Adipose tissue (tissue), 3 donors: Measurements from ENCODE around the gene RGS6. TPM values are rescaled to one million over a fixed set of nuclear protein-coding genes. Genes with fewer than 3 reads are reported as not detected.

ENCODE experiments used
- H3K27ac ChIP-seq: one replicate; pipeline ENCODE4 v1.5.1; 2013; ENCODE audit warnings: low read depth, low read length
- WGBS, 3 donors: extraction: QIAGEN DNeasy Blood & Tissue Kit; methylation state at CpG; one replicate each; pipeline ENCODE4 v1.1.7; 2013; 5-methylcytosine and 5-hydroxymethylcytosine counted together
- polyA plus RNA-seq, 3 donors: library from polyadenylated mRNA; stranded (reverse); fragments of 200-250 nt; gene quantifications; one replicate each; pipeline ENCODE4 v1.2.3, GENCODE V29; 2013
- donor health status: healthy with polysubstance abuse.
- donor health status: Bipolar disorder and iron deficiency.
- donor health status: healthy.

RGS6 gene
- polyA plus RNA-seq, 3 donors, result 0.79 to 1.9 (median 1.6) TPM

DNA sequence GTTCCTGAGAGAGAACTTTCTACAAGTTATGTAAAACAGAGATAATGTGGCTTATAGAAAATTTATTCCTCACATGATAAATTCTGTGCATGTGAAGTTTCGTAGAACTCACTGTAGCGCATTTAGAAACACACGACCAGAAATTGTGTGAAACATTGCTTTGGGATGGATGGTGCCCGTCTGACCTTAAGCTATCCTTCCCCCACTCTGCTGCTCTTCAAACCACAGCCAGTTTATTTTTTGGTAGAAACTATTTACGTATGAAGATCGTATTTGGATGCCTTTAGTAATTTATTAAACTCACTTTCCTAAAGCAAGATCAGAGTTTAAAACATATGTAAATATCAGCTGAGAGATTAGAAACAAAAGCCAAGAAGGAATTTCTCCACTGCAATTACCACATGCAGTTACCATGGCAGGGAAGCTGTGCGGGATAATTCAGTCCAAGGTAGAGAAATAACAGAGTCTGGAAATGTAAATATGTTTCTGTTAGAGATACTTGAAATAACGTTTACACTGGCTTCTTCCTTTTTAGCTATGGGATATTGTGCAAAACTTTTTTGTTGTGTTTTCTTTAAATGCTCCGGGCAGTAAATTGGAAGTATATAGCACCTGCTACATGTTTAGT, 382.7 kb downstream of the RGS6 start:
- no peak overlapping the region for H3K27ac ChIP-seq

DNA sequence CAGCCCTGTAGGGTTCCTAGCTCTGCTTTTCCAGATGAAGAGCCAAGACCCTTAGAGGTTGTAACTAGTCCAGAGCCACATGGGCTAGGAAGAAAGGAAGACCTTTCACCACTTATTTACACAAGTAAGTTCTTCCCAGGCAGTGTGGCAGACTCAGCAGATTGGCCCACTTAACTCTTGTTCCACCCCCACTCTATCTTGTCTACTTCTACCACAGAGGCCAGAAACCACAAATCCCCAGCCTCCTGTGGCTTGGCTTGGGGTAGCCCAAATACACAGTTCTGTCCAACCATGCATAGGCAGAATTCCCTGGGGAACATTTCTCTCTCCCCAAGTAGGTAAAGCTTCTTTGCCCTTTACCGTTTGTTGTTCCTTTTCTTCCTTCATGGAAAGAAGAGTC, 383.5 kb downstream of the RGS6 start:
- 63 to 91% (median 78%) methylated on average over 1 of the region's 1 CpG for WGBS, 3 donors
- no peak overlapping the region for H3K27ac ChIP-seq

More for the DNA sequence above, 382.7 kb downstream of the RGS6 start:
- 35 to 62% (median 59%) methylated on average over 9 of the region's 9 CpGs for WGBS, 3 donors

DNA sequence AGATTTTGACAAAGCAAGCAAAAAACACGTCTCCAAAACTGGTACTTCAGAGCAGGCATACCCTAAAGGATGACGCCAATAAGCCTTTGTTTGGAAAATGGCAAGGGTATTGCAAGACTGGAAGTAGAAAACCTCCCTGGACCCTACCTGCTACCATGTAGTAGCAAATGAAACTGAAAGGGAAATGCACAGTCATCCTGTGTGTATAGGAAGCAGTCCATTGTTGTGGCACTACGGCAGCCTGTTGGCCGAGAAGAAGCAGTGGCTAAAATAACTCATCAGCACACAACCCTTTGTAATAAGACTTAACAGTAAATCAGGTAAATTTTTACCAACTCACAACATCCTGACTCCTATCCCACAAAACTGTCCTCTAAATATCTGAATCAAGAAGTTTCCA, 386.4 kb downstream of the RGS6 start:
- WGBS, 3 donors, result 58 to 80% (median 62%) methylated on average over 4 of the region's 4 CpGs

GRCh38 chr14:72332046-72332445, 399.8 kb downstream of the RGS6 start:
- 2 to 5% (median 4%) methylated on average over 6 of the region's 6 CpGs for WGBS, 3 donors
- no peak overlapping the region for H3K27ac ChIP-seq

More for the DNA sequence above, 386.4 kb downstream of the RGS6 start:
- H3K27ac ChIP-seq, result no peak overlapping the region

GRCh38 chr14:72332871-72333270, 400.6 kb downstream of the RGS6 start:
- 52 to 86% (median 84%) methylated on average over 5 of the region's 5 CpGs for WGBS, 3 donors
- no peak overlapping the region for H3K27ac ChIP-seq

DNA sequence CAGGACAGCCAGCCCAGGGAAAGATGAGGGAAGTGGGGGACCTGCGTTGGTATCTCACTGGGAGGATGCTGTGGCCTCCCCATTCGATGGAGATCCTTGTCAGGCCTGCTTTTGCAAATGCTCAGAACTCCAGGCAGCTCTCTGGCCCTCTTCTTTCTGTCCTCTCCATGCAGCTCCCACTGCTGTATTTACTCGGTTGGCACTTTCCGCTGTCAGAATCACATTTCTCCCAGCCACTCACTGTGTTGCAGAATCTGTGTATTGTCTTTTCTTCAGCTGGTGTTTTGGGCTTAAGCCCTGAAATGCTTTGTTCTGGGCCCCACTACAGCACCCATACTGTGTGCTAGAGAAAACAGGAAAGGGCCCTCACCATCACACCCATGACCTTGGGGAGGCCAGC, 401.1 kb downstream of the RGS6 start:
- 41 to 76% (median 73%) methylated on average over 3 to 4 of the region's 4 CpGs for WGBS, 3 donors
- H3K27ac ChIP-seq, result no peak overlapping the region

GRCh38 chr14:72336311-72336980, 404.2 kb downstream of the RGS6 start:
- WGBS, 3 donors, result 65 to 86% (median 76%) methylated on average over 4 of the region's 4 CpGs
- no peak overlapping the region for H3K27ac ChIP-seq

GRCh38 chr14:72341237-72341636, 409.0 kb downstream of the RGS6 start:
- H3K27ac ChIP-seq, result no peak overlapping the region
- 62 to 83% (median 77%) methylated on average over 1 of the region's 1 CpG for WGBS, 3 donors

GRCh38 chr14:72341686-72342085, 409.5 kb downstream of the RGS6 start:
- no peak overlapping the region for H3K27ac ChIP-seq
- WGBS, 3 donors, result 78 to 92% (median 85%) methylated on average over 2 of the region's 2 CpGs

DNA sequence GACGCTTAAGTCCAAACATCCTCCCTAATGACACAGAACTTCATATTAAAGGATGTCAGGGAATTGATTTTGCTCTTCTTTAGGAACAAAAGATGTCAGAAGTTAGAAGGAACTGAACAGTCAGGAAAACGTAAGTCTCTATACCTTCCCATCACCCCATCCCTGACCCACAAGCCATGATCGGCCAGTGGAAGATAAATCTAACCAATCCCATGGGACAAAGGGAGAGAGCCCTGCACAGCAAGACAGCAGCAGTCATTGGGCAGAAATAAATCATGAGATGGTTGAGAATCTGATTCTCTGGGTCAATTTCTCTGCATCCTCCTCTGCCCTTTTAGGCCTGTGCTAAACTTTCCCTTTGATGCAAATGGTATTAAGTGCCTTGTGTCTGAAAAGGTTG, 414.9 kb downstream of the RGS6 start:
- whole genome bisulfite sequencing, 3 donors, result 48 to 79% (median 69%) methylated on average over 3 of the region's 3 CpGs
- H3K27ac ChIP-seq, result no peak overlapping the region

GRCh38 chr14:72350215-72350614, 418.0 kb downstream of the RGS6 start:
- WGBS, 3 donors, result 88 to 97% (median 90%) methylated on average over 1 of the region's 1 CpG
- H3K27ac ChIP-seq, result no peak overlapping the region

DNA sequence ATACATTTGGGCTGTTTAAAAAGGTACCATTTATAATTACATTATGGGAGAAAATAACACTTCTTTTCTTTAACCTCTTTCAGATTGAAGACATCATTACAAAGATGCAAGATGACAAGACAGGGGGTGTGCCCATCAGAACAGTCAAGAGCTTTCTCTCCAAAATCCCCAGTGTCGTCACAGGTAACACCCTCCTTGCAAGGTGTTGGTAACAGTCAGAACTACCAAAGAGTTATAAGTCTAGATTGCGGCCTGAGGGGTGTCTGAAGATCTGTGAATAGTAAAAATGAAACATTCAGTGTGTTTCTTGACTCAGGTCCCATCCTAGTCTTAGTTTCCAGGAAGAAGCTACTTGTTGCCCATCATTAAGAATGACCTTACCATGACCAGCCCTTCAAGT, 419.8 kb downstream of the RGS6 start:
- H3K27ac ChIP-seq, result no peak overlapping the region
- WGBS, 3 donors, result 79 to 93% (median 87%) methylated on average over 2 of the region's 2 CpGs

- 34 to 85% (median 82%) methylated on average over 3 of the region's 3 CpGs for WGBS, 3 donors
- H3K27ac ChIP-seq, result no peak overlapping the region
Measured at GRCh38 chr14:72366619-72367018, 434.4 kb downstream of the RGS6 start.

DNA sequence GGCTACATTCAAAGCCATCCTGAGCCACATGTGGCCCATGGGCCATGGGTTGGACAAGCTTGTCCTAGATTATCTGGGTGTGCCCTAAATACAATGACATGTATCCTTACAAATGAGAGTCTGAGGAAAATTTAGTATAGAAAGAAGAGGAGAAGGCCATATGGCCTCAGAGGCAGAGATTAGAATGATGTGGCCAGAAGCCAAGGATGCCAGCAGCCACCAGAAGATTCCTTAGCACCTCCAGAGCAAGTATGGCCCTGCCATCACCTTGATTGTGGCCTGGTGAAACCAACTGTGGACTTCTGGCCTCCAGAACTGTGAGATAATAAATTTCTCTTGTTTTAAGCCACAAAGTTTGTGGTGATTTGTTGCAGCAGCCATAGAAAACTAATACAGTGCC, 436.9 kb downstream of the RGS6 start:
- H3K27ac ChIP-seq, result no peak overlapping the region

DNA sequence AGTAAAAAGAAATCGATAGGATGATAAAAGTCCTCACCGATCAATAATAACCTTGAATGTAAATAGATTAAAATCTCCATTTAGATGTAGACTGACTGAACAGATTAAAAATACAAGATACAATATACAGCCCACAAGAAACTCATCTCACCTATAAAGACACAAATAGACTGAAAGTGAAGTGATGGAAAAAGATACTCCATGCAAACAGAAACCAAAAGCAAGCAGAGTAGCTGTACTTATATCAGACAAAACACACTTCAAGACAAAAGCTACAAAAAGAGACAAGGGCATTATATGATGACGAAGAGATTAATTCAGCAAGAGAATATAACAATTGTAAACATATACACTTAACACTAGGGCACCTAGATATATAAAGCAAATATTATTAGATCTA, 444.8 kb downstream of the RGS6 start:
- H3K27ac ChIP-seq, result no peak overlapping the region
- WGBS, 3 donors, result 57 to 64% (median 63%) methylated on average over 3 of the region's 3 CpGs

DNA sequence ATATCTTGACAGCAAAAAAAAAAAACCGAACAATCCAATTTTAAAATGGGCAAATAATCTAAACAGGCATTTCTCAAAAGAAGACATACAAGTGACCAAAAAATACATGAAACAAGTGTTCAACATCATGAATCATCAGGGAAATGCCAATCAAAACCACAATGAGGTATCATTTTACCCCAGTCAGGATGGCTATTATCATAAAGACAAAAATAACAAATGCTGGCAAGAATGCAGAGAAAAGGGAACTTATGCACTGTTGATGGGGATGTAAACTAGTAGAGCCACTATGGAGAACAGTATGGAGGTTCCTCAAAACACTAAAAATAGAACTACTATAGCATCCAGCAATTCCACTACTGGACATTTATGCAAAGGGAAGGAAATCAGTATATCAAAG, 448.2 kb downstream of the RGS6 start:
- no peak overlapping the region for H3K27ac ChIP-seq
- WGBS, 3 donors, result 77 to 97% (median 97%) methylated on average over 1 of the region's 1 CpG

GRCh38 chr14:72383865-72384264, 451.6 kb downstream of the RGS6 start:
- H3K27ac ChIP-seq, result no peak overlapping the region

GRCh38 chr14:72387726-72388125, 455.5 kb downstream of the RGS6 start:
- WGBS, 3 donors, result 58 to 82% (median 63%) methylated on average over 3 of the region's 3 CpGs
- no peak overlapping the region for H3K27ac ChIP-seq

More at GRCh38 chr14:72383865-72384264, 451.6 kb downstream of the RGS6 start:
- WGBS, 3 donors, result 48 to 76% (median 69%) methylated on average over 5 of the region's 5 CpGs

DNA sequence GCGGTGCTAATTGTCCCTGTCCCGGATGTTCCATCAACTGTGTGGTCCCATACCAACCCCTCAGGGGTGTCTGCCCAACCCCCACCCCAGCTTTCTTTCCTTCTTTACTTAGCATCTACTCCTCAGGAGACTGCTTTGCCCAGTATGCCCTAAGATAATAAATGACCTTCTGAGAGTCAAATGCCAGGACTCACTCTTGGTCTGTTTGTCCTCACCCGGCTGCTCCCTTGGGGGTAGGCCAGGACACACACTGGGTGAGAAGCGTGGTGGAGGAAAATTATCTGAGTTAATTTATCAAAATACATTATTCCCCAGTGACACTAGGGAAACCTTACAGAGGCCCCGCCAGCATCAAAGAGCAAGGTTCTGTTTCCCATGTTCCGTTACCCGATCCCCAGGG, 457.0 kb downstream of the RGS6 start:
- no peak overlapping the region for H3K27ac ChIP-seq
- WGBS, 3 donors, result 60 to 86% (median 85%) methylated on average over 7 of the region's 7 CpGs

- no peak overlapping the region for H3K27ac ChIP-seq
- WGBS, 3 donors, result 44 to 59% (median 46%) methylated on average over 4 of the region's 4 CpGs
Measured at GRCh38 chr14:72401101-72401625, 468.9 kb downstream of the RGS6 start.
